ENCODE measurements around the gene CXCL12.

Gene CXCL12

GRCh38 chr10:44369296-44369695 lies 15.6 kb downstream of the CXCL12 start:
- H3K27ac ChIP-seq: no peak overlapping the region
- TF ChIP-seq CTCF (conservative IDR thresholded peaks at IDR 0.05): no peak

DNA sequence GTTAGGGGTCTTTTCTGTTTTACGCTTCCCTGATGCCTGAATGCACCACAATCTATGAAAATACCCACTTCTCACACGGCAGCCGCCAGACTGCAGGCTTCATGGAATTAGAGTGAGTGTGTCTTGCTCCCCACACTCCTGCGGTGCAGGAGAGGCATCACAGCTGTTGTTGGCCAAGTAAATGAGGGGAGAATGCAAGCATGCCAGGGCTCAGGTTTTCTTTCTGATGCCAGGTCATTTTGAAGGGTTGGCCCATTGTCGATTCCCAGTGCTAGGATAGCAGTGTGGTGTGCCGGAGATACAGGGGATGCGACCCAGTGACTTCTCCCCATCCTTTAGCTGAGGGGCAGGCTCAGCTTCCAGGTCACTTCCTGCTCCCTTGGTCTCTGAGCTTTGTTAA lies 16.3 kb downstream of the CXCL12 start:
- no peak overlapping the region for H3K27ac ChIP-seq
- no peak for TF ChIP-seq CTCF (conservative IDR thresholded peaks at IDR 0.05)

DNA sequence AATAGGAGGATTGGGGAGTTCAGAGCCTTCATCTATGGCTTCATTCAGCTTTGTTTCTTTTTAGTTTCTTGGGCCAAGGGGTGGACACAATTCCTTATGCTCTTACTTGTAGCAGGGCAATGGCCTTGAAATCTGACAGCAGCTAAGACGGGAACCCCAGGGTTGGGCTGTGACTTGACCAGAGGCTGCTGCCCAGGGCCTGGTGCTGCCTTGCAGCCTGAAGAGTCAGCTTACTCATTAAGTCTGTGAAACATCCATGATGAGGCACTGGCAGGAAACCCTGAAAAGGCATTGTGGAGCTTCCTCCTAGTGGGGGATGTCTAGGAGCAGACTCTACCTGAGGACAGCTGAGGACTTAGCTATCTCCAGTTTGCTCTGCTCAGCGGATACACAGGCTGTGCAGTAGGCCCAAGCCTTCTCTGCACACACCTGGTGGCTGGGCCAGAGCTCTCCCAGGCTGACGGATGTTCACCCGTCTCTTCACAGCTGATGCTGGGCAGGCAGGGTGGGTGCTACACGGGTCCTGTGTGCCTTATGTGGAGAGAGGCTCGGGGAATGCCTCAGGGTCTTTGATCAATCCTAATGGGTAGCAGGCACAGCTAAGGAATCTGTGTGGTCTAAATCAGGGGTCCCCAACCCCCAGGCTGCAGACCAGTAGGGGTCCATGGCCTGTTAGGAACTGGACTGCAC lies 17.8 kb downstream of the CXCL12 start:
- TF ChIP-seq CTCF (conservative IDR thresholded peaks at IDR 0.05): no peak

DNA sequence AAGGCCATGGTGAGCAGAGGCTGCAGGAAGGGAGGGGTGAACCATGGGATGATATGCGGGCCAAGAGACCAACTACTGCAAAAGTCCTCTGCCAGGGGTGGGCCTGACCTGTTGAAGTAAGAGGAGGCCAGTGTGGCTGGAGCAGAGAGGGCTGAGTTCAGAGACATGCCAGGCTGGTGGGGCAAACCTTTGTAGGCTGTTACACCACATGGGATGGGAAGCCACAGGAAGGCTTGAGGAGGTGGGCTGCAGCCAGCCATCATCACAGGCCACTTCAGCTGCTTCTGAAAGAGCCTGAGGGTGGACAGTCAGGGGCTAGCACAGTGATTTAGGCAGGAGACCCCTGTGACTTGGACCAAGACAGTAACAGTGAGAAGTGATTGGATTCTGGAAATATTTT lies 20.3 kb downstream of the CXCL12 start:
- no peak for TF ChIP-seq CTCF (conservative IDR thresholded peaks at IDR 0.05)
- no peak overlapping the region for H3K27ac ChIP-seq

More for the DNA sequence above, 17.8 kb downstream of the CXCL12 start:
- H3K27ac ChIP-seq: no peak overlapping the region

DNA sequence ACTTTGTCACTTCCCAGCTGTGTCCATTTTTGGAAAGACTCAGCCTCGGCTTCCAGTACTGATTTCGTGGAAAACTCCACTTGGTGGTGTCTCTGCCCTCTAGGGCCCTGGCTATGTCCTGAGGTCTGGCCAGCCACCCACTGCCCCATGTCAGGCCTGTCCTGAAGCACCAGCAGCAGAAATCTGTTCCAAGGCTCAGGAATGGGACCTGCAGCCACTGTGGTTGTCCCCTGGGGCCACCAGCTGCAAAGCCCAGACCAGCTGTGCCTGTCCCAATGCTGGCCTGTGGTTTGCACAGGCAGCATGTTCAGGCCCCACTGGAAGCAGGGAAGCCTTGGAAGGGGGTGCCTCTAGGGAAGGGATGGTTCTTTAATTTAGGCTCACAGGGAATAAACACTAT lies 21.2 kb downstream of the CXCL12 start:
- TF ChIP-seq CTCF (conservative IDR thresholded peaks at IDR 0.05): no peak
- no peak overlapping the region for H3K27ac ChIP-seq

DNA sequence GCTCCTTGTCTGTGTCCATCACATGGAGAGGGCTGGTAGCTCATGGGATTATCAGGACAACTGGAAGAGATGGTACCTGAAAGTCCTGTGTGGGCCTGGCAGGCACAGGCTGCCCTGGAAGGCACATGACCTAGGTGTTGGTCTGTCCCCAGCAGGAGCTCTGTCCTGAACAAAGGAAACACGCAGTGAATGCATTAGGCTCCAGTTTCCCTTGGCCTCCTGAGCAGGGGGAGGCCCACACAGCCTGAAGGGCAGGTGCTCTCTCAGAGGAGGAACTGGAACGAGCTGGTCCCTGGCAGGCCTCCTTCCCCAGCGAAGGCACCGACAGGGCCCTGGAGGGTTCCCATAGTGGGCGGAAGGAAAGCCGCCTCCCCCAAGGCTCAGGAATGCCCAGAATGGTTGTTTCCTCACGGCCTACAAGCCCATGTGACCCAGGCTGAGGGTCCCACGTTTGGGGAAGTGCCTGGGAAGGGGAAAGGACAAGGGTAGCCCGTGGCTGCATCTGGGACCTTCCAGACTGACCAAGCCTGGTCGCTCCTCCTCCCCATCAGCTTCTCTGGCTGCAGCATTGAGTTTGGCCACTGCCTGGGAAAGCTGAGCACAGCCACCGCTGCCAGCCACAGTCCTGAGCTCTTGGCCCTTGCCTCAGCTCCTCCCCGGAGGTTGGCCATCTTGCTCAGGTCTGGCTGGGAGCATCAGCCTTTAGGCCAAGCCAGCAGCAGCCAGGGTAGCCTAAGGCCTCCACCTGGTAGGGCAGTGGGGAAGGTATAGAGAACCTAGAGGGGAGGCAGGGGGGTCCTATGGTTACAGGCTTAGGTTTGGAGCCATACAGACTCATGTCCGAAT lies 21.8 kb downstream of the CXCL12 start:
- no peak for TF ChIP-seq CTCF (conservative IDR thresholded peaks at IDR 0.05)
- no peak overlapping the region for H3K27ac ChIP-seq

DNA sequence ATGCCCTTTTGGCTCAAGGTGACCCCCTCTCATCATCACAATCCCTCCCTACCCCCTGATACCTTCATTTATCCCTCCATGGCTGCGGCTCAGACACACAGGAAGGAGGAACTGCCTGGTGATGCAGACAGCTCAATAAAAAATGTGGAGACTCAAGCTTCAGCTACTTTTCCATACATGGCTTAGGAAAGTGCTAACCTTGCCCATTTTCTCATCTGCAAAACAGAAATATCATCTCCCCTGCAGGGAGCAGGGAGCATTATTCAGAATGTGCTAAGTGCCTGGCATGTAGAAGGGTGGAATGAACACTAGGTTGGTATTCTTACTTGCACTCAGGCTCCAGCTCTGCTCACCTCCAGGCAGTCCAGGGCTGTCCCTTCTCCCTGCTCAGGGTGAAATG lies 23.8 kb downstream of the CXCL12 start:
- TF ChIP-seq CTCF (conservative IDR thresholded peaks at IDR 0.05): no peak
- H3K27ac ChIP-seq: no peak overlapping the region
